H1 (cell line): ENCODE results near the gene DOCK3. TPM values are rescaled to one million over a fixed set of nuclear protein-coding genes. Genes with fewer than 3 reads are reported as not detected.

Experiments used
- CTCF ChIA-PET: fragments of 300-600 bp; sonication (Branson Sonifier 250); formaldehyde crosslinking; loops from one replicate; lab custom pipeline; 2021; ENCODE audit not compliant: partially characterized antibody; lab: Charles Lee
- POLR2A ChIA-PET: fragments of 300-600 bp; sonication (Branson Sonifier 250); formaldehyde crosslinking; loops from one replicate; lab custom pipeline; 2021; ENCODE audit warnings: inconsistent platforms; ENCODE audit not compliant: partially characterized antibody; lab: Charles Lee
- DNase-seq, 2 experiments: peaks; one replicate each; pipeline versions ENCODE4 v3.0.0 to v3.0.0-alpha.2; 2010 to 2022; ENCODE audit warnings: low spot score in 2 of 2, low read depth in 1 of 2, mixed read lengths in 1 of 2
- FAIRE-seq: peaks from 2 replicates; lab custom pipeline; 2011; peaks lifted over from hg19 to GRCh38; lab: Jason Lieb, UNC
- H2AFZ ChIP-seq: 2 replicates; pipeline ENCODE4 v1.8.1; 2012; ENCODE audit warnings: low read length, inconsistent platforms
- H2AK5ac ChIP-seq: 2 replicates; pipeline ENCODE4 v1.6.1; 2013; ENCODE audit warnings: low read depth, low read length
- H2BK120ac ChIP-seq: replicated peaks from 2 replicates; pipeline ENCODE3; 2013; ENCODE audit warnings: low read depth, low read length, inconsistent platforms
- H2BK12ac ChIP-seq: 2 replicates; pipeline ENCODE4 v1.6.1; 2013; ENCODE audit warnings: low read depth, low read length
- H2BK15ac ChIP-seq: 2 replicates; pipeline ENCODE4 v1.6.1; 2013; ENCODE audit warnings: low read length
- H2BK20ac ChIP-seq: 2 replicates; pipeline ENCODE4 v1.6.1; 2013; ENCODE audit warnings: low read length
- H2BK5ac ChIP-seq: 2 replicates; pipeline ENCODE4 v1.6.1; 2013; ENCODE audit warnings: low read depth, low read length
- H3K14ac ChIP-seq: 2 replicates; pipeline ENCODE4 v1.6.1; 2013; ENCODE audit warnings: inconsistent platforms; ENCODE audit not compliant: insufficient read length
- H3K18ac ChIP-seq: 2 replicates; pipeline ENCODE4 v1.6.1; 2013; ENCODE audit warnings: low read length; ENCODE audit errors: extremely low read depth
- H3K23ac ChIP-seq: 2 replicates; pipeline ENCODE4 v1.6.1; 2013; ENCODE audit warnings: inconsistent platforms; ENCODE audit not compliant: insufficient read length
- H3K23me2 ChIP-seq: 2 replicates; pipeline ENCODE4 v1.6.1; 2013; ENCODE audit warnings: low read depth, low read length
- H3K27ac ChIP-seq: 2 replicates; pipeline ENCODE4 v1.6.1; 2011; ENCODE audit warnings: low read depth, low read length, inconsistent platforms
- H3K27me3 ChIP-seq, 4 experiments: replicated peaks in 1 of 4; 1 replicate in 1 of 4; 2 replicates in 3 of 4; pipeline versions ENCODE4 v1.6.1 to v1.8.1; 2011 to 2013; ENCODE audit warnings: low read length in 3 of 4, mild to moderate bottlenecking in 3 of 4, inconsistent platforms in 2 of 4, mixed read lengths in 2 of 4, moderate library complexity in 1 of 4; ENCODE audit not compliant: control insufficient read depth in 3 of 4, insufficient read depth in 3 of 4; ENCODE audit errors: extremely low read depth in 1 of 4
- H3K36me3 ChIP-seq, 4 experiments: 2 replicates each; pipeline versions ENCODE4 v1.6.1 to v1.8.1; 2011 to 2013; ENCODE audit warnings: mild to moderate bottlenecking in 4 of 4, low read length in 3 of 4, moderate library complexity in 2 of 4, control low read depth in 1 of 4, inconsistent platforms in 1 of 4; ENCODE audit not compliant: insufficient read depth in 4 of 4, control insufficient read depth in 2 of 4
- H3K4ac ChIP-seq: replicated peaks from 2 replicates; pipeline ENCODE3; 2013; ENCODE audit warnings: low read length, low read depth, mixed read lengths, inconsistent platforms; ENCODE audit not compliant: insufficient read length
- H3K4me1 ChIP-seq, 4 experiments: replicated peaks in 1 of 4; 1 replicate in 1 of 4; 2 replicates in 3 of 4; pipeline versions ENCODE4 v1.6.1 to v1.8.1; 2011 to 2013; ENCODE audit warnings: low read length in 3 of 4, inconsistent platforms in 2 of 4, mixed read lengths in 1 of 4; ENCODE audit not compliant: insufficient read depth in 4 of 4, control insufficient read depth in 3 of 4
- H3K4me2 ChIP-seq, 2 experiments: 2 replicates each; pipeline versions ENCODE4 v1.6.1 to v1.8.1; 2011 to 2013; ENCODE audit warnings: low read depth in 2 of 2, low read length in 2 of 2, control low read depth in 1 of 2, inconsistent platforms in 1 of 2, mild to moderate bottlenecking in 1 of 2; ENCODE audit not compliant: insufficient read depth in 1 of 2
- H3K4me3 ChIP-seq, 4 experiments: fragments of 200-600, 300-600 bp in 1 of 4; sonication (generic), shearing (Covaris generic), sonication (Bioruptor Twin) in 1 of 4; 2 replicates each; pipeline versions ENCODE4 v1.5.1 to v1.8.1; 2011 to 2016; ENCODE audit warnings: low read length in 4 of 4, low read depth in 3 of 4, control low read depth in 2 of 4, inconsistent platforms in 2 of 4, mild to moderate bottlenecking in 2 of 4, mixed read lengths in 1 of 4, moderate library complexity in 1 of 4; ENCODE audit not compliant: insufficient read depth in 2 of 4; ENCODE audit errors: extremely low read depth in 1 of 4
- H3K56ac ChIP-seq: replicated peaks from 2 replicates; pipeline ENCODE3; 2013; ENCODE audit warnings: low read depth, mild to moderate bottlenecking, mixed read lengths, low read length, inconsistent platforms; ENCODE audit not compliant: insufficient read length
- H3K79me1 ChIP-seq: 2 replicates; pipeline ENCODE4 v1.6.1; 2013; ENCODE audit warnings: low read depth, low read length, control low read depth
- H3K79me2 ChIP-seq, 2 experiments: 2 replicates each; pipeline versions ENCODE4 v1.6.1 to v1.8.1; 2012 to 2013; ENCODE audit warnings: low read length in 2 of 2, mild to moderate bottlenecking in 2 of 2, inconsistent platforms in 1 of 2; ENCODE audit not compliant: insufficient read depth in 2 of 2, control insufficient read depth in 1 of 2
- H3K9ac ChIP-seq, 4 experiments: replicated peaks in 1 of 4; 1 replicate in 1 of 4; 2 replicates in 3 of 4; pipeline versions ENCODE4 v1.6.1 to v1.8.1; 2011 to 2013; ENCODE audit warnings: low read depth in 3 of 4, low read length in 3 of 4, control low read depth in 2 of 4, mild to moderate bottlenecking in 2 of 4, moderate library complexity in 2 of 4, inconsistent platforms in 1 of 4; ENCODE audit errors: extremely low read depth in 1 of 4
- H3K9me3 ChIP-seq, 2 experiments: 2 replicates each; pipeline versions ENCODE4 v1.6.1 to v1.8.1; 2012 to 2013; ENCODE audit warnings: mild to moderate bottlenecking in 2 of 2, moderate library complexity in 2 of 2, control low read depth in 1 of 2, inconsistent platforms in 1 of 2, low read depth in 1 of 2, low read length in 1 of 2, mixed read lengths in 1 of 2; ENCODE audit not compliant: insufficient read depth in 2 of 2
- H4K20me1 ChIP-seq, 2 experiments: replicated peaks in 1 of 2; 2 replicates each; pipeline versions ENCODE3 to v1.8.1; 2011 to 2013; ENCODE audit warnings: inconsistent platforms in 2 of 2, low read length in 2 of 2, mild to moderate bottlenecking in 1 of 2; ENCODE audit not compliant: insufficient read depth in 2 of 2, control insufficient read depth in 1 of 2
- H4K5ac ChIP-seq: 2 replicates; pipeline ENCODE4 v1.6.1; 2013; ENCODE audit warnings: low read length, low read depth, mixed read lengths, inconsistent platforms; ENCODE audit not compliant: insufficient read length
- H4K8ac ChIP-seq: 2 replicates; pipeline ENCODE4 v1.8.0; 2013; ENCODE audit warnings: mild to moderate bottlenecking, moderate library complexity, low read length, inconsistent platforms; ENCODE audit not compliant: insufficient read depth; ENCODE audit errors: extremely low read depth
- H4K91ac ChIP-seq: replicated peaks from 2 replicates; pipeline ENCODE3; 2013; ENCODE audit warnings: low read length, mixed read lengths, inconsistent platforms; ENCODE audit not compliant: insufficient read length
- HDAC2 ChIP-seq, 2 experiments: fragments of 300-600 bp in 1 of 2; sonication (generic) in 1 of 2; IDR thresholded peaks; 2 replicates each; pipeline ENCODE4 v1.6.1; 2011 to 2012; ENCODE audit warnings: low read depth in 2 of 2, low read length in 2 of 2, mild to moderate bottlenecking in 2 of 2, moderate library complexity in 2 of 2, borderline replicate concordance in 1 of 2, inconsistent platforms in 1 of 2
- TEAD4 ChIP-seq: IDR thresholded peaks from 2 replicates; pipeline ENCODE4 v1.6.1; 2012; ENCODE audit warnings: low read depth, low read length, inconsistent platforms, mixed read lengths
- WGBS, 2 experiments: shearing (Covaris generic) in 1 of 2; methylation state at CpG; one replicate each; pipeline versions ENCODE4 v1.1.6 to v1.1.7; 2013 to 2015; ENCODE audit warnings: low lambda C conversion rate in 2 of 2, mixed read lengths in 2 of 2, inconsistent platforms in 1 of 2, low coverage in 1 of 2, missing lambda C conversion rate in 1 of 2; ENCODE audit not compliant: insufficient replicate concordance in 2 of 2, insufficient coverage in 1 of 2, insufficient read length in 1 of 2; ENCODE audit errors: extremely low coverage in 1 of 2, missing lambda C conversion rate in 1 of 2; 5-methylcytosine and 5-hydroxymethylcytosine counted together
- polyA plus RNA-seq, 7 experiments: library from polyadenylated mRNA; depleted of rRNA in 3 of 7; stranded (reverse) in 5 of 7; unstranded in 2 of 7; fragments of >200 nt in 5 of 7; fragments of 200-250 nt in 2 of 7; gene quantifications; 1 replicate in 5 of 7; 2 replicates in 1 of 7; 4 replicates in 1 of 7; pipeline versions ENCODE4 v1.2.1 to v1.2.3, GENCODE V29; 2011 to 2013; ENCODE audit warnings: missing spikeins in 2 of 7, mixed read lengths in 2 of 7
- total RNA-seq: library from RNA; stranded (reverse); fragmentation: NEBNext Ultra II Directional; extraction: Animal tissue kit (Norgen Biotek cat#: 25700); gene quantifications from 2 replicates; pipeline ENCODE4 v1.2.1, GENCODE V29; 2021

Gene DOCK3
- total and polyA plus RNA-seq, 2 of the 8 experiments (the other 6 are each of a cell fraction or from before 2014, with no cell fraction given) = 2.7 to 5.0 TPM

- Histone ChIP-seq H3K23me2 (no peaks in the 10 kb centered on the region), H3K36me3 (peaks cover 0 to 9% (median 0%) of the 10 kb centered on the region in 4 experiments; a peak in 3 of 8 replicates), H3K4me3 (peak overlapping the region in 1 of 4 experiments; percentile 10; a peak in 1 of 8 replicates), H3K27me3 (no peaks in the 10 kb centered on the region), H3K27ac (no peak overlapping the region), H2BK20ac (peak overlapping the region; percentile 4; the same call in 1 of the 2 replicates), H4K91ac (no peak overlapping the region), H2BK5ac (peak overlapping the region; percentile 12; the same call in 1 of the 2 replicates), H3K4me1 (peaks cover 2 to 14% (median 9%) of the 10 kb centered on the region in 4 experiments; a peak in 5 of 7 replicates), H2BK15ac (no peak overlapping the region), H3K4me2 (peak overlapping the region; percentile 12 to 41; a peak in 3 of 4 replicates), H3K56ac (no peak overlapping the region), H4K5ac (no peak overlapping the region), H2BK120ac (no peak overlapping the region), H2AK5ac (0 out of 2 replicates have a peak overlapping the region, but pooled peaks have one; percentile 2), H4K20me1 (no peaks in the 10 kb centered on the region), H2AFZ (no peak overlapping the region), H3K18ac (no peak overlapping the region), H3K79me1 (no peaks in the 10 kb centered on the region), H3K4ac (no peak overlapping the region), H3K9me3 (peaks cover 11 to 12% of the 10 kb centered on the region in 2 experiments; a peak in 3 of 4 replicates), H3K9ac (no peak overlapping the region), H2BK12ac (no peak overlapping the region), H3K14ac (no peak overlapping the region), H4K8ac (no peak overlapping the region), H3K79me2 (0 out of 4 replicates have a peak, but pooled peaks cover 0 to 2% of the 10 kb centered on the region in 2 experiments), H3K23ac (no peak overlapping the region)
- ChIA-PET POLR2A (interaction anchor here (0.7 to 1.1 kb wide), 3 partner anchors 54 to 288 kb away, joined by 3 read pairs; no protein-coding TSS in a partner anchor), CTCF (interaction anchor here (0.8 to 2.2 kb wide), 3 partner anchors 9 to 47 kb away, joined by 4 to 7 read pairs (median 6); no protein-coding TSS in a partner anchor)
- TF ChIP-seq HDAC2 (IDR thresholded peaks at IDR 0.05; ENCODE audit: borderline replicate concordance in 1 of 2, low read depth in 2 of 2, low read length in 2 of 2) (peak in 1 of 2 experiments; percentile 85; a peak in 1 of 4 replicates), TEAD4 (no peak)
- peak; percentile 76 for FAIRE-seq
- DNase-seq = no peak
- WGBS, 2 experiments = 47% methylated on average over 2 of the region's 2 CpGs; no CpG with 5 or more reads in 1 of the 2 experiments
These were observed 249.9 kb downstream of the DOCK3 start for GRCh38 chr3:50924638-50925037.
